Vagina (tissue), 2 donors: ENCODE results near the gene FHIT.

Experiments used
- CTCF ChIP-seq, 3 experiments: fragments of 450-650 bp in 2 of 3; fragments of 200-600 bp in 1 of 3; sonication (generic) in 1 of 3; IDR thresholded peaks; one replicate each; pipeline ENCODE4 v1.5.1; 2017 to 2019; ENCODE audit warnings: antibody characterized with exemption in 3 of 3, mild to moderate bottlenecking in 2 of 3, moderate library complexity in 2 of 3
- POLR2A ChIP-seq, 2 donors: fragments of 450-650 bp; IDR thresholded peaks; one replicate each; pipeline ENCODE4 v1.6.1; 2017; ENCODE audit warnings: antibody characterized with exemption in 2 of 2, mild to moderate bottlenecking in 2 of 2, moderate library complexity in 2 of 2
- POLR2AphosphoS5 ChIP-seq, 2 donors: sonication (generic); formaldehyde crosslinking; IDR thresholded peaks; one replicate each; pipeline ENCODE4 v1.9.0; 2017; ENCODE audit warnings: antibody characterized with exemption in 2 of 2, mild to moderate bottlenecking in 2 of 2, low read depth in 1 of 2; ENCODE audit not compliant: insufficient read depth in 1 of 2

- no peak for TF ChIP-seq CTCF (IDR thresholded peaks at IDR 0.05)
- TF ChIP-seq POLR2A (IDR thresholded peaks at IDR 0.05) = no peak
- TF ChIP-seq POLR2AphosphoS5 (IDR thresholded peaks at IDR 0.05; ENCODE audit: insufficient read depth in 1 of 2, low read depth in 1 of 2) = no peak
These were observed 1453.7 kb downstream of the FHIT start for GRCh38 chr3:59797533-59797932.
